Endothelial cell of umbilical vein (primary cell): ENCODE results near the gene LINC00632. TPM values are rescaled to one million over a fixed set of nuclear protein-coding genes. Genes with fewer than 3 reads are reported as not detected.

Experiments
- BruUV-seq: library from RNA; stranded (reverse); fragments of 400-500 nt; replicated peaks from 2 replicates; lab custom pipeline; 2021; lab: Mats Ljungman, UMichigan
- CTCF ChIA-PET: fragments of 300-600, 350-600 bp; sonication (Branson Sonifier 250); formaldehyde crosslinking; loops from one replicate; lab custom pipeline; 2021; ENCODE audit warnings: antibody characterized with exemption, inconsistent platforms; lab: Charles Lee
- POLR2A ChIA-PET: fragments of 300-600, 350-600 bp; sonication (Branson Sonifier 250); formaldehyde crosslinking; loops from one replicate; lab custom pipeline; 2021; ENCODE audit warnings: antibody characterized with exemption, inconsistent platforms; lab: Charles Lee
- DNase-seq: peaks from one replicate; pipeline ENCODE4 v3.0.0-alpha.2; 2011; ENCODE audit warnings: low read depth, low spot score
- FAIRE-seq: peaks from 2 replicates; lab custom pipeline; 2011; peaks lifted over from hg19 to GRCh38; lab: Jason Lieb, UNC
- H2AFZ ChIP-seq: 2 replicates; pipeline ENCODE4 v1.6.0; 2012; ENCODE audit warnings: low read depth, low read length, control low read depth, inconsistent platforms
- H3K27ac ChIP-seq: 2 replicates; pipeline ENCODE4 v1.5.1; 2011; ENCODE audit warnings: low read depth, mild to moderate bottlenecking, control low read depth, low read length, moderate library complexity; ENCODE audit not compliant: insufficient read depth
- H3K27me3 ChIP-seq, 2 experiments: 2 replicates each; pipeline versions ENCODE4 v1.6.0 to v1.6.1; 2011; ENCODE audit warnings: low read length in 2 of 2, mixed read lengths in 1 of 2; ENCODE audit not compliant: control insufficient read depth in 2 of 2, insufficient read depth in 2 of 2
- H3K36me3 ChIP-seq, 2 experiments: 2 replicates in 1 of 2; 3 replicates in 1 of 2; pipeline ENCODE4 v1.5.1; 2011; ENCODE audit warnings: low read length in 2 of 2, mild to moderate bottlenecking in 1 of 2, moderate library complexity in 1 of 2; ENCODE audit not compliant: control insufficient read depth in 2 of 2, insufficient read depth in 2 of 2; ENCODE audit errors: extremely low read depth in 1 of 2
- H3K4me1 ChIP-seq: 3 replicates; pipeline ENCODE4 v1.5.1; 2011; ENCODE audit warnings: mild to moderate bottlenecking, low read length; ENCODE audit not compliant: control insufficient read depth, insufficient read depth; ENCODE audit errors: extremely low read depth
- H3K4me2 ChIP-seq: 2 replicates; pipeline ENCODE4 v1.6.1; 2011; ENCODE audit warnings: low read length, control low read depth, mixed read lengths; ENCODE audit not compliant: insufficient read depth
- H3K4me3 ChIP-seq, 3 experiments: fragments of 200-600 bp in 1 of 3; sonication (generic), shearing (Covaris generic) in 1 of 3; replicated peaks in 1 of 3; 2 replicates each; pipeline ENCODE4 v1.5.1; 2011 to 2016; ENCODE audit warnings: control low read depth in 3 of 3, low read length in 3 of 3, mild to moderate bottlenecking in 2 of 3, inconsistent platforms in 1 of 3, low read depth in 1 of 3, moderate library complexity in 1 of 3; ENCODE audit not compliant: insufficient read depth in 1 of 3
- H3K79me2 ChIP-seq: 2 replicates; pipeline ENCODE4 v1.6.0; 2012; ENCODE audit warnings: low read length, inconsistent platforms; ENCODE audit not compliant: control insufficient read depth, insufficient read depth
- H3K9ac ChIP-seq: replicated peaks from 2 replicates; pipeline ENCODE3; 2011; ENCODE audit warnings: low read length, control low read depth; ENCODE audit not compliant: insufficient read depth; ENCODE audit errors: extremely low read depth
- H3K9me1 ChIP-seq: replicated peaks from 3 replicates; pipeline ENCODE4 v1.6.0; 2011; ENCODE audit warnings: mild to moderate bottlenecking, low read length; ENCODE audit not compliant: control insufficient read depth, insufficient read depth; ENCODE audit errors: extremely low read depth
- H3K9me3 ChIP-seq: replicated peaks from 2 replicates; pipeline ENCODE4 v1.5.1; 2012; ENCODE audit warnings: low read length, inconsistent platforms; ENCODE audit not compliant: control insufficient read depth, insufficient read depth
- H4K20me1 ChIP-seq: replicated peaks from 2 replicates; pipeline ENCODE3; 2011; ENCODE audit warnings: mild to moderate bottlenecking, low read length; ENCODE audit not compliant: control insufficient read depth, insufficient read depth; ENCODE audit errors: extremely low read depth
- CTCF ChIP-seq, 2 donors: IDR thresholded peaks; 1 replicate in 1 of 2; 2 replicates in 1 of 2; pipeline ENCODE4 v1.5.1; 2011; ENCODE audit warnings: low read length in 2 of 2, mild to moderate bottlenecking in 2 of 2, moderate library complexity in 2 of 2, control low read depth in 1 of 2, inconsistent platforms in 1 of 2, low read depth in 1 of 2; ENCODE audit not compliant: insufficient read depth in 1 of 2; ENCODE audit errors: extremely low read depth in 1 of 2
- FOS ChIP-seq: IDR thresholded peaks from 2 replicates; pipeline ENCODE4 v1.6.1; 2011; ENCODE audit warnings: mild to moderate bottlenecking, low read length, moderate library complexity, borderline replicate concordance; ENCODE audit not compliant: insufficient read depth
- GATA2 ChIP-seq: IDR thresholded peaks from 2 replicates; pipeline ENCODE4 v1.7.0; 2011; ENCODE audit warnings: low read depth, mild to moderate bottlenecking, moderate library complexity, mixed read lengths, low read length; ENCODE audit not compliant: insufficient read length, insufficient read depth
- JUN ChIP-seq: IDR thresholded peaks from 2 replicates; pipeline ENCODE4 v1.6.1; 2011; ENCODE audit warnings: borderline replicate concordance, low read depth; ENCODE audit not compliant: insufficient read length, insufficient read depth
- MAX ChIP-seq: IDR thresholded peaks from 2 replicates; pipeline ENCODE4 v1.6.1; 2011; ENCODE audit not compliant: insufficient read depth, insufficient read length
- MYC ChIP-seq: IDR thresholded peaks from one replicate; pipeline ENCODE4 v1.6.1; 2011; ENCODE audit warnings: mild to moderate bottlenecking, low read depth, low read length
- POLR2A ChIP-seq: IDR thresholded peaks from 2 replicates; pipeline ENCODE4 v1.6.1; 2012; ENCODE audit warnings: low read depth, mild to moderate bottlenecking, control low read depth, low read length
- POLR2AphosphoS5 ChIP-seq: IDR thresholded peaks from 2 replicates; pipeline ENCODE4 v1.6.1; 2012; ENCODE audit warnings: low read depth, mild to moderate bottlenecking, control low read depth, low read length, moderate library complexity; ENCODE audit not compliant: insufficient read depth
- dilution Hi-C: fragments of 300-500 bp; cut with MboI; formaldehyde crosslinking; loops from one replicate; pipeline ENCODE4 v1.15.0; 2019; ENCODE audit warnings: low sequenced_read_pairs; ENCODE audit not compliant: extremely low pct_ligation_motif_present
- intact Hi-C: fragments of 100-400 bp; cut with micrococcal nuclease; formaldehyde crosslinking; loops from one replicate; pipeline ENCODE4 v1.10.0; 2022
- polyA plus RNA-seq, 4 experiments: library from polyadenylated mRNA; depleted of rRNA in 3 of 4; stranded (reverse) in 3 of 4; unstranded in 1 of 4; fragments of >200 nt; gene quantifications; 2 replicates each; pipeline versions ENCODE4 v1.2.1 to v1.2.3, GENCODE V29; 2011 to 2012; ENCODE audit warnings: missing spikeins in 1 of 4
- total RNA-seq: library from RNA; stranded (reverse); gene quantifications from 2 replicates; pipeline ENCODE4 v1.2.3, GENCODE V29; 2021

The LINC00632 gene
- total and polyA plus RNA-seq, 2 donors (not counting 3 experiments of a cell fraction or from before 2014, with no cell fraction given) = 4.8 to 12.7 TPM

DNA sequence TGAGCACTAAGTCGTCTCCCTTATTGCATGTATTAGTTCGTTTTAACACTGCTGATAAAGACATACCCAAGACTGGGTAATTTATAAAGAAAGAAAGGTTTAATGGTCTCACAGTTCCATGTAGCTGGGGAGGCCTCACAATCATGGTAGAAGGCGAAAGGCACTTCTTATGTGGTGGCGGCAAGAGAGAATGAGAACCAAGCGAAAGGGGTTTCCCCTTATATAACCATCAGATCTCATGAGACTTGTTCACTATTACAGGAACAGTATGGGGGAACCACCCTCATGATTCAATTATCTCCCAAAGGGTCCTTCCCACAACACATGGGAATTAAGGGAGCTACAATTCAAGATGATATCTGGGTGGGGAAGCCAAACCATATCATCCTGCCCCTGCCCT is 85.1 kb downstream of the LINC00632 start:
- no peak overlapping the region for H3K9ac ChIP-seq
- FAIRE-seq (no peak), DNase-seq (no peak)
- BruUV-seq = no TSS peak
- H3K4me3 ChIP-seq = no peak overlapping the region
- TF ChIP-seq CTCF (IDR thresholded peaks at IDR 0.05; ENCODE audit: extremely low read depth in 1 of 2, insufficient read depth in 1 of 2, low read depth in 1 of 2, low read length in 2 of 2) (no peak), POLR2AphosphoS5 (no peak), POLR2A (no peak), FOS (no peak), JUN (no peak)
- POLR2A ChIA-PET = no interaction called here
- CTCF ChIA-PET = no interaction called here
- dilution Hi-C loops (no loop called here), intact Hi-C loops (no loop called here)
- H3K79me2 ChIP-seq = no peaks in the 10 kb centered on the region
- no peaks in the 10 kb centered on the region for H3K27me3 ChIP-seq
- H3K4me2 ChIP-seq = no peak overlapping the region
- H3K27ac ChIP-seq = no peak overlapping the region
- no peak overlapping the region for H2AFZ ChIP-seq
- H3K36me3 ChIP-seq = no peaks in the 10 kb centered on the region
- no peaks in the 10 kb centered on the region for H3K9me3 ChIP-seq
- H4K20me1 ChIP-seq = no peaks in the 10 kb centered on the region
- H3K9me1 ChIP-seq = no peaks in the 10 kb centered on the region
- H3K4me1 ChIP-seq = no peaks in the 10 kb centered on the region

DNA sequence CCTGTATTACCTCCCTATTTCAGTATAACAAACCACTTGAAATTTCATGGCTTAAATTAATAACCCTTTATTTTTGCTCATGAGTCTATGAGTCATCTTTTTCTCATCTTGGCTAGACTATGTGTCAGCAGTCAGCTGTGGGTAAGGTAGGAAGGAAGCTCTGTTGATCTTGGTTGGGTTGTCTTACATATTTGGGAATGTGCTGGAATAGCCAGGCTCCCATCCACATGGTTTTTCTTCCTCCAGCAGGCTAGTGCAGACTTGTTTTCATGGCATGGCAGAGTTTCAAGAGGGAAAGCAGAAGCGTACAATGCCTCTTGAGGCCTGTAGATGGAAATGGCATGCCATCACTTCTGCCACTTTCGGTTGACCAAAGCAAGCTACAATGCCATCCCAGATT is 89.7 kb downstream of the LINC00632 start:
- ChIA-PET CTCF (no interaction called here), POLR2A (no interaction called here)
- no peak overlapping the region for H2AFZ ChIP-seq
- H3K4me1 ChIP-seq = no peaks in the 10 kb centered on the region
- H3K36me3 ChIP-seq = no peaks in the 10 kb centered on the region
- DNase-seq (no peak), FAIRE-seq (no peak)
- no peak overlapping the region for H3K27ac ChIP-seq
- intact Hi-C loops = loop anchor here (2.0 kb wide), 1 partner anchor 22 kb away; no protein-coding TSS in a partner anchor
- no peak overlapping the region for H3K4me3 ChIP-seq
- no peaks in the 10 kb centered on the region for H4K20me1 ChIP-seq
- no peaks in the 10 kb centered on the region for H3K79me2 ChIP-seq
- BruUV-seq = no TSS peak
- H3K9ac ChIP-seq = no peak overlapping the region
- TF ChIP-seq MAX = no peak
- no peak for TF ChIP-seq GATA2
- no peak for TF ChIP-seq JUN
- no peak for TF ChIP-seq MYC
- dilution Hi-C loops = no loop called here
- H3K9me3 ChIP-seq = no peaks in the 10 kb centered on the region
- H3K9me1 ChIP-seq = no peaks in the 10 kb centered on the region
- H3K4me2 ChIP-seq = no peak overlapping the region
- no peaks in the 10 kb centered on the region for H3K27me3 ChIP-seq
